HG02938 (cell line): ENCODE measurements around the gene PATJ.
"Not testable (repeated sequence)": the region's sequence is repeated elsewhere in the genome, so short reads cannot be mapped to it uniquely, and the experiment has no call there.

Experiments
- ATAC-seq: cut with Tn5 transposase; IDR thresholded peaks from one replicate; pipeline ENCODE4 v1.9.1; 2021; ENCODE audit warnings: mild to moderate bottlenecking, moderate library complexity; ENCODE audit not compliant: unreplicated experiment

Gene PATJ

DNA sequence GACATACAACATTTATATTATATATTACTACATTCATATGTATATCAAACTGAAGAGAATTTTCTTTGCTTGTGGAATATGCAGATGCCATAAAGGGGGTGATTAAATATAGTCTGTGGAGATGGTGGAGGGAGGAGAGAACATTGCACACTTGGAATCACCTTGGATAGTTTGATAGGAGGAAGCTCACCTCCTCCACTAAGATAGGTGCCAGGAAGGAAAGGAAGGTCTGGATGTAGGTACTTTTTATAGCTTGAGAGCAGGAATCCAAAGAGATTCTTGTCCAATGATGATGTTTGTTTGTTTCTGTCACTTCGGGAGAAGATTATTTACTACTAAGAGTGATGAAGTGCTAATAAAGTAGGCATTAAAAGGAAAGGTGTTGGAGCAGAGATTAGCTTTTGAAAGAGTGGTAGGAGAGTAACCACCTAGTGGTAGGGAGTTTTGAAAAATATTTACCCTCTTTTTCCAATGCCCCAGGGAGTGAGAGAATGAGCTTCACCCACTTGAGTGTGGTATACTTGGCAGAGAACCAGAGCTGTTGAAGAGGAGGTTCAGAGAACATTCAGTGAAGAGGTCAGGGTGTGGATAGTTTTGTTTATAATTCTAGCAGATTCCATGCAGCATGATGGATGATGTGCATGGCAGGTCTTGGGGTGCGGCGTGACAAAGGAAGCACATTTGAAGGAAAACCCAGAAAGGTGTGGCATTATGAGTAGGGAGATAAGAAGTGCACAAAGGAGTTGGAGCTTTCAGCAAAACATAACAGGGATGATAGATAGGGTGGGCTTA lies 145.0 kb downstream of the PATJ start:
- ATAC-seq: no peak

DNA sequence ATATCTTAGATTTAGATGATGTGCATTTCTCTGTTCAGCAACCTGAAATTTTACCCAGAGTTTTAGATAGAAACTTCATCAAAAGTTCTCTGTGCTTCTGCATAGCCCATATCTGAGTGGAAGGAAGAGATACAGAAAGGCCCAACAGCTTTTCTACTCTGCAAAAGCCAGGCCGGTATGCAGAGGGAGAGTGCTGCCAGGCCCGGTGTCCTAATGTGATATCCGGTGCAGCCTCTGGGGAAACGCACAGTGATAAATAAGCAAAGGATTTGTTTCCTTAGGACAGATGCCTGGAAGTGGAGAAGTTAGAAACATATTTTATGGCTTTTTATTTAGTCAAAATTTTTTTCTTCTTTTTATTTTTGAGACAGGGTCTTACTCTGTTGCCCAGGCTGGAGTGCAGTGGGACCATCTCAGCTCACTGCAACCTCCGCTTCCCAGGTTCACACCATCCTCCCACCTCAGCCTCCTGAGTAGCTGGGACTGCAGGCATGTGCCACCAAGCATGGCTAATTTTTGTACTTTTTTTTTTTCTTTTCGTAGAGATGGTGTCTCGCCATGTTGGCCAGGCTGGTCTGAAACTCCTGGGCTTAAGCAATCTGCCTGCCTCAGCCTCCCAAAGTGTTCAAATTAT lies 145.8 kb downstream of the PATJ start:
- ATAC-seq: no peak

DNA sequence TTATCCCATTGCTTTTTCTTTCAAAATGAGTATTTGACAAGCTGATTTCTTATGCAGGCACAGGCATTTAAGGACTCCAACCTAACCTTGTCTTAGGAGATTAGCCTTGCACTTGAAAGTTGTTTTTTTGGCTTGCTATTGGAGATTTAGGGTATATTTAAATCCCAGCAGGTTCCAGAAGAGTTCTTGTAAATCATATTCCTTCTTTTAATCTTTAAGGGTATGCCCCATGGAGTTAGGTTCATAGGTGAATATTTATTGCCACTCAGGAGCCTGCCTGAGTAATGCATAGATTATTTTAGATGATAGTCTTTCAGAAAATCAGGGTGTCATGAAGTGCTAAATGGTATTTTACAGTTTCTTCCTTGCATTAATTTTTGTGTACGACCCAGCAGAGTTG lies 146.5 kb downstream of the PATJ start:
- ATAC-seq: no peak

DNA sequence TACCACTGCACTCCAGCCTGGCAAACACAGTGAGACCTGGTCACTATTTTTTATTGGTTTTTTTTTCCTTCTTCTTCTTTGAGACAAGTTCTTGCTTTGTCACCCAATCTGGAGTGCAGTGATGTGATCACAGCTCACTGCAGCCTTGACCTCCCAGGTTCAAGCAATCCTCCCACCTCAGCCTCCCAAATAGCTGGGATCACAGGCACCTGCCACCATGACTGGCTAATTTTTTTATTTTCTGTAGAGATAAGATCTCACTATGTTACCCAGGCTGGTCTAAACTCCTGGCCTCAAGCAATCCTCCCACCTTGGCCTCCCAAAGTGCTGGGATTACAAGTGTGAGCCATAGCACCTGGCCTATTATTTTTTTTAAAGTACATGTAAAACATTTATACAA lies 148.2 kb downstream of the PATJ start:
- ATAC-seq: not testable (repeated sequence)

DNA sequence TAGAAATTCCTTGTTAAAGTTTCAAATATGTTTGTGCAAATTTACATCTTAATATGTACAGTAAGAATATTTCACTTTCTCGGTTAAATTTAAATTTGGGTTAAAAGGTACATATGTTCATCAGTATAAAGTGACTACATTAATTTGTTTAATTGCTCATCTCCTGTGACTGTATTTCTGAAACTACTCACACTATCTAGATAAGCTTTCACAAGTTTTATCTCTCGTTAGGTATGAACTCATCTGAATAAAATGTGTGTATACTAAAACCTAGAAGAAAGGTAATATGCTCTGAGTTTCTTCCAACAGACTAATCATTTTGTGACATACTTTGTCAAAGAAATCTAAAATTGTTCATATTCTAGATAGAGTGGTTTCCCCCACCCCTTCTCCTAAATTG lies 150.7 kb downstream of the PATJ start:
- no peak for ATAC-seq

DNA sequence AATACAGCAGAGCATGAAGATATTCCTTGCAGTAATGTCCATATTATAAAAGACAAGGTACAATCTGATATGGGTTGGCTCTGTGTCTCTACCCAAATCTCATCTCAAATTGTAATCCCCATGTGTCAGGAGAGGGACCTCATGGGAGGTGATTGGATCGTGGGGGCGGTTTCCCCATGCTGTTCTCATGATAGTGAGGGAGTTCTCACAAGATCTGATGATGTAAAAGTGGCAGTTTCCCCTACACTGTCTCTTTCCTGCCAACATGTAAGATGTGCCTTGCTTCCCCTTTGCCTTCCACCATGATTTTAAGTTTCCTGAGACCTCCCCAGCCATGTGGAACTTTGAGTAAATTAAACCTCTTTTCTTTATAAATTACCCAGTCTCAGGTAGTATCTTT lies 152.0 kb downstream of the PATJ start:
- not testable (repeated sequence) for ATAC-seq

DNA sequence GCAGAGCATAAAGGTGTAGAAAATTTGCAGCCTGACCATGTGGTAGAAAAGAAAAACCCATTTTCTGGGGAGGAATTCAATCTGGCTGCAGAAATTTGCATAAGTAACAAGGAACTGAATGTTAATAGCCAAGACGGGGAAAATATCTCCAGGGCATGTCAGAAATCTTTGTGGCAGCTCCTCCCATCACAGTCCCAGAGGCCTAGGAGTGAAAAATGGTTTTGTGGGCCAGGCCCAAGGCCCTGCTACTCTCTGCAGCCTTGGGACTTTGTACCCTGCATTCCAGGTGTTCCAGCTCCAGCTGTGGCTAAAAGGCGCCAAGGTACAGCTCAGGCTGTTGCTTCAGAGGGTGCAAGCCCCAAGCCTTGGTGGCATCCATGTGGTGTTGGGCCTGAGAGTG lies 152.9 kb downstream of the PATJ start:
- no peak for ATAC-seq

DNA sequence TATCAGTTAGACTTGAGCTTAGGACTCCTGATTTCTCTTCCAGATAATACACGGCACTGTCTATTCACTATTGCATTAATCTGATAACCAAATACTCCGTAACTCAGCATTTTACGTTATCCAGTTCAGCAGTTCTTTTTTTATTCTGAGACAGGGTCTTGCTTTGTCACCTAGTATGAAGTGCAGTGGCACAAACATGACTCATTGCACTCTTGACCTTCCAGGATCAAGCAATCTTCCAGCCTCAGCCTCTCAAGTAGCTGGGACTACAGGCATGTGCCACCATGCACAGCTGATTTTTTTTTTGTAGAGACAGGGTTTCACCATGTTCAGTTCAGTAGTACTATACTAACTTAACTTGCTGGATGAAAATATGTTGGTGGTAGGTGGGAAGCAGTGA lies 156.4 kb downstream of the PATJ start:
- no peak for ATAC-seq

DNA sequence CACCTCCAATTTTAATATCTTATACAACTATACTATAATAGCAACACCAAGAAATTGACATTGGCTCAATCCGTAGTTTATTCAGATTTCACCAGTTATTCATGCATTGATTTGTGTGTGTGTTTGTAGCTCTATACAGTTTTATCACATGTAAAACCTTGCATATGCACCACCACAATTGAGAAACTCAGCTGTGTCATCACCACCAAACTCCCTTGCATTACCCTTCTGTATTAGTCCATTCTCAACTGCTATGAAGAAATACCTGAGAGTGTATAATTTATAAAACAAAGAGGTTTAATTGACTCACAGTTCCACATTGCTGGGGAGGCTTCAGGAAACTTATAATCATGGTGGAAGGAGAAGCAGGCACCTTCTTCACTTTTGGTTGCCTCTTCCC lies 162.1 kb downstream of the PATJ start:
- no peak for ATAC-seq

DNA sequence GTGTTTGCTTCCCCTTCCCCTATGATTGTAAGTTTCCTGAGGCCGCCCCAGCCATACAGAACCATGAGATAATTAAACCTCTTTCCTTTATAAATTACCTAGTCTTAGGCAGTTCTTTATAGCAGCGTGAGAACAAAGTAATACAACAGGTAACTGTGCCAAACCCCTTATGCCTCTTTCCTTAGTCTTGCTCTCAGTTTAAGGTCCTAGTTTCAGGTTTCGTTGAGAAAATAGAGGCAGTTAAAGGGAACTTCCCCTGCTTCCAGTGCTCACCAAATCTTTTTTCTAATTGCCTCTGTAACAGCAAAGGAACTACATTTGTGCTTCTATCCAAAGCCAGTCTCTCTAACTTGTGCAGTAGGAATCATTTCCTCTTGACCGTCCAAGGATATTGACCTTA lies 164.8 kb downstream of the PATJ start:
- no peak for ATAC-seq

DNA sequence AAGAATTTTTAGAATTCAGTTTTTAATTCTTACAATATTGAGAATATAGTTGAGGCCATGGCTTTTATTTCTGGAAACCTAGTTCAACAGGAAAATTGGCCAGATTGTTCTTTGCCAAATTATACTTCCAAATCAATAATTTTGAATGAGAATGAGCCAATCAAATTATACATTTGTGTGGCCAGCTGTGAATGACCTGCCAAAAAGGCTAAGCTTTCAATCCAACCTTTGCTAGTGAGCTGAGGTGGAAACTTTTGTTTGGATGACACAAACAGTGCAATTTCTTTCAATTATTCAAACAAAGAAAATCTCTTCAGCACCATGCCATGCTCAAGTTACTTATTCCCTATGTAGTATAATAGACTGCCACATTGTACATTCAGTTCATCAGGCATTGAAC lies 167.8 kb downstream of the PATJ start:
- no peak for ATAC-seq

DNA sequence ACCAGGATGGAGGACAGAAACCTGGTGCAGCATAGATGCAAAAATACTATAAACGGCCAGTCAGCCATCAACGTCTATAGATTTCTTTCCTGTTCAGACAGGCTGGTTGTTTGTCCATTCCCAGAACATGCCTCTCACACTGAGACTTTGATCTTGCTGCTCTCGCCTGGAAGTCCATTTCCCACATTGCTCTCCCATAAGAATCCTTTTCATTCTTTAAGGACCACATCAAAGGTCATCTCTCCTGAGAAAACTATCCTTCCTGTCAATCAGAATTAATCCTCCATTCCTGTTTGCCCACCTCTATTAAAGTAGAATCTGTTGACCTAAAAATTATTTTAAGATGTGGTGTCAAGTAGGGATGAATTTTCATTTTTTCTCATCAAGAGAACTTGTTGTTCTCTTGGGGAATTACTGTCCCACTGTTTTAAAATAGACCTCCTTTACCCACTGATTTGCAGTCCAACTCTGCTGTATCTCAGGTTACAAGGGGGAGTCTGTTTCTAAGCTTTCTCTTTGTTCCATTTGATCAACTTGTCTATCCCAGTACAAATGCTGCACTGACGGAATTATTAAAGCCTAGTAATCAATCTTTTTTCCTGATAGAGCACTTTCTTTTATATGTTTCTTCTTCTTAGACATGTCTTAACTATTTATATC lies 172.7 kb downstream of the PATJ start:
- no peak for ATAC-seq

DNA sequence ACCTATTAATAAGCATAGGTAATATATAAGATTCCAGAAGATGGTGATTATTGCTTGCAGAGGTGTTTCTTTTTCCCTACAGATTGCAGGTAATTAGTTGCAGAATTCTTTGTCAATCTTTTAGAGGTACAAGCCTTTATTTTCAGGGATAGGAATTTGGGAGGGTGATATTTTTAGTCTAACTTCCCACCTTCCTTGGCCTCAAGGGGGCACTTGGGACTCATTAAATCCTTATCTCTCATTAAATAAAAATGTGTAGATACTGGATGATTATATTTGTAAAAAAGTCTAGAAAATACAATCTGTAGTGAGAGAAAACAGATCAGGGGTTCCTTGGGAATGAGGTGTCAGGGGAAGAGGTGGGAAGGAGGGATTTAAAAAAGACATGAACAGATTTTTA lies 179.2 kb downstream of the PATJ start:
- ATAC-seq: no peak

DNA sequence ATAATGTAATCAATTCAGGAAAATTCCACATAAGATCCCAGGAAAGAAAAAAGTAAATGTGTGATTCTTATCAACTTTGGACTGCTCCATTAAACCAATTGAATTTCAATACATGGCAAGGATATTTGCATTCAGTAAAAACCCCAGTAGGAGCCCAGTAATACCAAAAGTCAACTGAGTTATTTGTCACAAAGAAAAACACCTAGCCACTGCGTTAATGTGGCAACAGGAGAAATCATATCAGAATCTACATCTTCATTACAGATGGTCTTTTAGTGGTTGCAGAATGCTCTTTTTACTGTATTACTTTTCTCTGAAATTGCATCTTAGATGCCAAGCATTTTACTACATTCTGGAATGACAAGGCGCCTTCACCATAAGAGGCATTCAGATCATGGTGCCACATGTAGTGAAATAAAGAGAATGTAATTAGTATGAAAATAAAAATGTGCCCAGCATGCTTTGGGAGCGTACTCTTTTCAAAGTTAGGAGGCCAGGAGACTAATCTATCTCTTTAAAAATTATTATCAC lies 180.7 kb downstream of the PATJ start:
- no peak for ATAC-seq

DNA sequence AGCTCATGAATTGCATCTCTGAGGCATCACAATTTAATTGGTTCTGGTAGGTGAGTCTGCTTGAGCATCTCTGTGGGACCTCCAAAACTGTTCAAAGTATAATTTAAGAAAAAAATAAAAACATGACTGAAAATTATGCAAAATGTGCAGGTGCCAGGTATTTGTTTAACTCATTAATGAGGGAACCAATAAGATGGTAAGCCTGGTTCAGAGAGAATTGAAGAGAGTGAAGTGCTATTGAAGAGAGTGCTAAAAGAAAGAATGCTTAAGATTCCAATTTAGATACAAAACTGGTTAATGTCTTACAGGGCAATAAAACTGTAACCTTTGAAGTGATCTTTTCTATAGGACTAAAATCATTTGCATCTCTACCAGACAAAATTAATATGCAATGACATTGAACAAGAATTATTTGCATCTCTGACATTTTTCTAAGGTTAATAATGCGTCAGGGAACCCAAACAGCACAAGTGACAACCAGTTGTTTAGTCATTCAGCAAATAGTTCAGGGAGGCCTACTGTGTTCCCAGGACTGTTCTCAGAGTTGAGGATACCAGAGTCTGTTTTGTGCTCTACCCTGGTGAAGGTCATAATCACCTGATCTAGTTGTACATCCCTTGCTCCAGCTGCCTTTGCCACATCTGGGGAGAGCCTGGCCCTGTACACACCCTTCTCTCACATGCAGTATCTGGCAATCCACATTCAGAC lies 183.5 kb downstream of the PATJ start:
- no peak for ATAC-seq

DNA sequence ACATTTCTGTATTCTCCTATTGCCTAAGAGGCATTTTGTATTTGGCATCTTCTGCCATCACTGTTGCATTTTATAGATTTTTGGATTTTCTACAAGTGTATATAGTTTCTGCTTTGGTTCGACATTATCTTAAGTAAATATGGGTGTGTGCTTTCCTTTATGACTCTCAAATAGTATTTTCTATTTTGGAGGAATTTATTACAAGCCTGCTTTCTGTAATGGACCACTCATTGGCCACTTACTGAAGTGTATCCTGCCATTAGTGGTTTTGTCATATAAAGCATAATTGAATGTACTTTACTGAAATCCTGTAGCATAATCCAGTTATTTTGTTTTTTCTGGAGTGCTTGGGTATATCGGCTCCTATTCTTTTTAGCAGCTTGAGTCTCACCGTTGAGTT lies 184.3 kb downstream of the PATJ start:
- no peak for ATAC-seq

DNA sequence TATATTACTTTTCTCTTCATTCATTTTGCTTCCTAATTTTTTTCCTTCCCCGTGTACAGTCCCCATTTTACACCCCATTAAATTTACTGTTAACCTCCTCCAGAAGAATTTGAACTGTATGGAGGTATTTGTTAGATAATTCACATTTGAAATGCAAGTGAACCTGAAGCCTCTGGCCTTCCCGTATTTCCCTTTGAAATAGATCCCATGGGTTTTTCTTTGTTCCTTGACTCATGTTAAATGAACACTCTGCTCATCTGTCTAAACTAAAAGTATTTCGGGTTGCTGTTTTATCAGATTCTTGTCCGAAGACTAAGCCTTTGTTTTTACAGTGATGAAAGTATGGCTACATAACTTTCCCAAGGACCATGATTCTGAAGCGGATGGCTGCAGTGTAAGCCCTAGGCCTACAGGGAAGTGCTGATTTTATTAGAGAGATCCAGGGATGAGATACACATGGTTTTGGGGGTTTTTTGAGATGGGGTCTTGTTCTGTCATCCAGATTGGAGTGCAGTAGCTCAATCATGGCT lies 187.9 kb downstream of the PATJ start:
- ATAC-seq: no peak

DNA sequence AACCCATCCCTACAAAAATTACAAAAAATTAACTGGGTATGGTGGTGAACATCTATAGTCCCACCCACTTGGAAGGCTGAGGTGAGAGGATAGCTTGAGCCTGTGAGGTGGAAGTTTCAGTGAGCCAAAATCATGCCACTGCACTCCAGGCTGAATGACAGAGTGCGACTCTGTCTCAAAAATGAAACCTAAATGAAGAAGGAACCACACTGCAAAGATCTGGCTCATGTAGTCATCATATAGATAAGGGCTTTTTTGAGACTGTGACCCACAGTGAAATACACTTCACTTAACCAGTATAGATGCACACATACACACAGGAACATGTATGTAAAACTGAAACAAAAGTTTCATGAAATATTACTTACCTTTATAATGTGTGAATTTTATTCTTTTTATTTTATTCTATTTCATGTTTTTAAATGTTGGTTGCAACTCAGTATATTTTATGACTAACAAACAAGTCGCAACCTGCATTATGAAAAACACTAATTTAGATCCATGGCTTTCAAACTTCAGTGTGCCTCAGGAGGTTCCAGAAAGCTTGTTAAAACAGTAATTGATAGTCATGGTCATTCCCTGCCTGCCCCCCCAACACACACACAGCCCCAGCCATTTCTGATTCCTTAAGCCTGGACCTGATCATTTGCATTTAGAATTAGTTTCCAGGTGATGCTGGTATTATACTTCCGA lies 189.5 kb downstream of the PATJ start:
- ATAC-seq: no peak

DNA sequence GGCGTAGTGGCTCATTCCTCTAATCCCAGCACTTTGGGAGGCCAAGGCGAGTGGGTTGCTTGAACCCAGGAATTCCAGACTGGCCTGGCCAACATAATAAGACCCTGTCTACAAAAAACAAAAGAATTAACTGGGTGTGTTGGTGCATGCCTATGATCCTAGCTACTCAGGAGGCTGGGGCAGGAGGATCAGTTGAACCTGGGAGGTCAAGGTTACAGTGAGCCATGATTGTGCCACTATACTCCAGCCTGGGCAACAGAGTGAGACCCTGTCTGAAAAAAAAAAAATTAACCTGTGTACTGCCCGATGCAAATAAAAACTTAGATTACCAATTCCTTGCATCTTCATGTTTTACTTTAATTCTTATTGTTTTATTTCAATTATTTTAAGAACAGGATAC lies 193.2 kb downstream of the PATJ start:
- no peak for ATAC-seq

DNA sequence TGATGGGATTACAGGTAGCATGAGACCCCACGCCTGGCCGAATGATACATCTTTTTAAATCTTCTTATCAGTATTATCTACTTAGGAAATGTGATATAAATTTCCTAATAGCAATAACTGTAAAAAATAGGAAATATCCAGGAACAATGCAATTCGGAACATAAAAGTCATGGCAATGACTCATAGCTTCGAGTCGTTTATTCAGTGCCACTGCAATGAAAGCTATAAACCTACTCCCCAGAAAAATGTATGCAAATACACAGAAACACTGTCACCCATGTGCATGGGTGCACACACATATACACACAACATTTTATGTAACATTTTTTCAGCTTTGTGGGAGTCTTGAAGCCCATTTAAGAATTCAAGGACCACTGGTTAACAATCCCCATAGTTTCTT lies 194.6 kb downstream of the PATJ start:
- ATAC-seq: no peak

DNA sequence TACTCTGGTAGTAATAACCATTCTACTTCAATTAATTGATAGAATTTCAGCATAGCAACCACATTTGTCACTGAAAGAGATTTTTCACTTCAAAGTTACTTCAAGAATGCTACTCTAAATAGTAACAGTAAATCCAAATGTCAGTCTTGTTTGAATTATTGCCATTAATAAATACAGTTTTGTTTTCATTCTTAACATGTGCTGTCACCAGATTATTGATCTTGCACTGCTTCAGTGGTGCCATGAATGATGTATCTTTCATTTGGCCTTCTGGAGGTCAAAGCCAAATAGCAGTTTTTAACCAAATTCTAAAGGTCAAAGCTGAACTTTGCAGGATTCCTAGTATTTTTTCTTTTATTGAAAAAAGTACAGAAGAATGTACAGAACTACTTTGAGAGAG lies 199.5 kb downstream of the PATJ start:
- no peak for ATAC-seq
